SK-N-MC (cell line): ENCODE results near the gene MSL1.

Experiments
- EZH2 ChIP-seq: fragments of 200-600 bp; sonication (generic); IDR thresholded peaks from one replicate; pipeline ENCODE4 v1.6.1; 2017; ENCODE audit warnings: antibody characterized with exemption
- POLR2AphosphoS5 ChIP-seq: IDR thresholded peaks from 2 replicates; pipeline ENCODE4 v1.6.1; 2012; ENCODE audit warnings: mild to moderate bottlenecking, low read depth, low read length, borderline replicate concordance

DNA sequence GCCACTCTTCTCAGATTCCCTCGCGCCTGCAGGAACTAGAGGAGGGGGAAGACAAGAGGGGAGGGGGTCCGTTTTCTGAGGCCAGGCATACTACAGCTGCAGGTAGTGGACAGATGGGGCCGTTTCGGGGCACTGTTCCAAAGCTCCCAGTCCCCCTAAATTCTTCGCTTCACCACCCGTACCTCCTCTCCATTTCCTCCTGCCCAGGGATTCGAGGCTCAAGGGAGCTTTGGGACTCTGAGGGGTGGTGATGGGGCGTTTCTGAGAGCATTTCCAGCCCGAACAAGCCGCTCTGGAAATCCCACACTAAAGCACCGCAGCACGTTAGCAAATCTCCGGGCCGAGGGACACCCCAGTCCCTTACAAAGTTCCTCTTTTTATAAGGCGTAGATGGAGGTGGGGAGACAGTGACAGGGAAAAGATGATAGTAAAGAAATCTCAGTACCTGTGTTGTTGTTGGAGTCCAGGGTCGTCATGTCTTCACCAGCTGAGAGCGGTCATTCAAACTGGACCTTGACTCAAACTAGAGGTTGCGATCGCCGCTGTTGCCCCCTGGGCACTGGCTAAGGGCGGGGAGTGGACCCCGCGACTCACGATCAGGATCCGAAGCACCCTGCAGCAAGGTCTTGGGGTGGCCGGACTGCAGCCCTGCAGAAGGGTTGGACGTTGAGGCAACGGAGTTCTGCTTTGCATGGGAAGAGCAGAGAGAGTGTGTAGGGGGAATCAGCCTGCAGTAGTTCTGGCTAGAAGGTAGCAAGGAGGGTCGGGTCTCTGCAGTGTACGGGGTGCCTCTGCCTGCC is 22.0 kb upstream of the MSL1 start:
- TF ChIP-seq POLR2AphosphoS5 = no peak
- TF ChIP-seq EZH2 = no peak
